Neural cell (in vitro differentiated cells): ENCODE data around the gene ADI1. TPM values are rescaled to one million over a fixed set of nuclear protein-coding genes. Genes with fewer than 3 reads are reported as not detected.

Source experiments
- H2AFZ ChIP-seq: fragments of 200-600, 300-800 bp; sonication (generic), shearing (Covaris generic); 2 replicates; pipeline ENCODE4 v1.6.0; 2014; ENCODE audit warnings: low read depth, mild to moderate bottlenecking, antibody characterized with exemption, low read length, moderate library complexity
- H3F3A ChIP-seq: fragments of 200-600 bp; shearing (Covaris generic); 2 replicates; pipeline ENCODE4 v1.6.1; 2016; ENCODE audit warnings: mild to moderate bottlenecking, moderate library complexity, mixed read lengths, antibody characterized with exemption, low read length; ENCODE audit not compliant: insufficient read depth, poor library complexity, severe bottlenecking
- H3K27ac ChIP-seq: fragments of 200-600, 300-800 bp; sonication (generic), shearing (Covaris generic); 2 replicates; pipeline ENCODE4 v1.5.1; 2014; ENCODE audit warnings: mild to moderate bottlenecking, low read length, moderate library complexity
- H3K27me3 ChIP-seq: fragments of 300-800, 200-600 bp; sonication (generic), shearing (Covaris generic); 2 replicates; pipeline ENCODE4 v1.6.0; 2014; ENCODE audit warnings: mild to moderate bottlenecking, low read depth, low read length, moderate library complexity; ENCODE audit not compliant: insufficient read depth
- H3K36me3 ChIP-seq: fragments of 300-800, 200-600 bp; sonication (generic), shearing (Covaris generic); 2 replicates; pipeline ENCODE4 v1.5.1; 2014; ENCODE audit warnings: mild to moderate bottlenecking, antibody characterized with exemption, low read length, moderate library complexity; ENCODE audit not compliant: insufficient read depth
- H3K4me2 ChIP-seq: fragments of 300-800, 200-600 bp; sonication (generic), shearing (Covaris generic); 2 replicates; pipeline ENCODE4 v1.6.0; 2014; ENCODE audit warnings: mild to moderate bottlenecking, low read length
- H3K4me3 ChIP-seq: fragments of 300-800, 200-600 bp; sonication (generic), shearing (Covaris generic); 2 replicates; pipeline ENCODE4 v1.5.1; 2014; ENCODE audit warnings: mild to moderate bottlenecking, low read length, moderate library complexity
- H3K79me2 ChIP-seq: fragments of 200-600 bp; shearing (Covaris generic); replicated peaks from 2 replicates; pipeline ENCODE4 v1.6.0; 2014; ENCODE audit warnings: mild to moderate bottlenecking, low read length, moderate library complexity; ENCODE audit not compliant: insufficient read depth
- H3K9ac ChIP-seq: fragments of 300-800, 200-600 bp; sonication (generic), shearing (Covaris generic); 2 replicates; pipeline ENCODE4 v1.6.1; 2016; ENCODE audit warnings: mild to moderate bottlenecking, low read length, mixed read lengths
- H3K9me2 ChIP-seq: fragments of 200-600 bp; shearing (Covaris generic); 2 replicates; pipeline ENCODE4 v1.6.1; 2016; ENCODE audit warnings: mild to moderate bottlenecking, low read length, mixed read lengths; ENCODE audit not compliant: insufficient read depth
- H3K9me3 ChIP-seq: fragments of 200-600, 300-800 bp; sonication (generic), shearing (Covaris generic); 2 replicates; pipeline ENCODE4 v1.6.1; 2016; ENCODE audit warnings: mild to moderate bottlenecking, mixed run types, low read length, moderate library complexity, mixed read lengths
- H4K20me1 ChIP-seq: fragments of 200-600 bp; shearing (Covaris generic); 2 replicates; pipeline ENCODE4 v1.6.1; 2016; ENCODE audit warnings: mild to moderate bottlenecking, mixed run types; ENCODE audit not compliant: insufficient read depth
- EP300 ChIP-seq: fragments of 450-650 bp; conservative IDR thresholded peaks from 2 replicates; pipeline ENCODE4 v1.6.1; 2014; ENCODE audit warnings: antibody characterized with exemption, mild to moderate bottlenecking, moderate library complexity; ENCODE audit not compliant: poor library complexity, severe bottlenecking
- EZH2 ChIP-seq: fragments of 200-600, 300-800 bp; shearing (Covaris generic), sonication (generic); IDR thresholded peaks from 2 replicates; pipeline ENCODE4 v1.6.1; 2014; ENCODE audit warnings: antibody characterized with exemption, low read length, borderline replicate concordance, mild to moderate bottlenecking; ENCODE audit not compliant: insufficient read depth, poor library complexity, severe bottlenecking
- MXI1 ChIP-seq: fragments of 450-650 bp; conservative IDR thresholded peaks from 2 replicates; pipeline ENCODE4 v1.6.1; 2014; ENCODE audit warnings: antibody characterized with exemption, mild to moderate bottlenecking; ENCODE audit not compliant: poor library complexity, severe bottlenecking
- POLR2AphosphoS5 ChIP-seq: IDR thresholded peaks from 2 replicates; pipeline ENCODE4 v1.6.1; 2012
- RAD21 ChIP-seq: fragments of 450-650 bp; conservative IDR thresholded peaks from 2 replicates; pipeline ENCODE4 v1.6.1; 2014; ENCODE audit warnings: antibody characterized with exemption, mild to moderate bottlenecking, moderate library complexity
- REST ChIP-seq: IDR thresholded peaks from 2 replicates; pipeline ENCODE4 v1.6.1; 2012; ENCODE audit warnings: borderline replicate concordance
- SMC3 ChIP-seq: fragments of 450-650 bp; conservative IDR thresholded peaks from 2 replicates; pipeline ENCODE4 v1.6.1; 2014; ENCODE audit warnings: antibody characterized with exemption, mild to moderate bottlenecking, moderate library complexity; ENCODE audit not compliant: poor library complexity
- TAF1 ChIP-seq: IDR thresholded peaks from 2 replicates; pipeline ENCODE4 v1.6.1; 2012; ENCODE audit warnings: low read depth
- polyA plus RNA-seq: library from polyadenylated mRNA; depleted of rRNA; stranded (reverse); fragments of >200 nt; gene quantifications from 2 replicates; pipeline ENCODE4 v1.2.3, GENCODE V29; 2014
- TF ChIP-seq, protein P1 (sequence below): fragments of 450-650 bp; IDR thresholded peaks from 2 replicates; pipeline ENCODE4 v1.5.1; 2014; ENCODE audit warnings: antibody characterized with exemption, mild to moderate bottlenecking, moderate library complexity; ENCODE audit not compliant: poor library complexity, severe bottlenecking

The ADI1 gene
- polyA plus RNA-seq, 1 donor from 2014 or later, result 23.9 TPM

- Histone ChIP-seq H3K9me3 (no peaks in the 10 kb centered on the region), H3K4me3 (no peak overlapping the region), H3K27me3 (no peaks in the 10 kb centered on the region), H2AFZ (no peak overlapping the region), H4K20me1 (no peaks in the 10 kb centered on the region), H3K27ac (no peak overlapping the region), H3K36me3 (no peaks in the 10 kb centered on the region), H3K79me2 (no peaks in the 10 kb centered on the region), H3K9me2 (no peaks in the 10 kb centered on the region), H3K9ac (no peak overlapping the region), H3F3A (no peaks in the 10 kb centered on the region), H3K4me2 (no peak overlapping the region)
- TF ChIP-seq MXI1 (no peak), SMC3 (no peak), REST (no peak), EP300 (no peak), POLR2AphosphoS5 (no peak), RAD21 (no peak), TAF1 (no peak), EZH2 (no peak)
- TF ChIP-seq, protein P1, sequence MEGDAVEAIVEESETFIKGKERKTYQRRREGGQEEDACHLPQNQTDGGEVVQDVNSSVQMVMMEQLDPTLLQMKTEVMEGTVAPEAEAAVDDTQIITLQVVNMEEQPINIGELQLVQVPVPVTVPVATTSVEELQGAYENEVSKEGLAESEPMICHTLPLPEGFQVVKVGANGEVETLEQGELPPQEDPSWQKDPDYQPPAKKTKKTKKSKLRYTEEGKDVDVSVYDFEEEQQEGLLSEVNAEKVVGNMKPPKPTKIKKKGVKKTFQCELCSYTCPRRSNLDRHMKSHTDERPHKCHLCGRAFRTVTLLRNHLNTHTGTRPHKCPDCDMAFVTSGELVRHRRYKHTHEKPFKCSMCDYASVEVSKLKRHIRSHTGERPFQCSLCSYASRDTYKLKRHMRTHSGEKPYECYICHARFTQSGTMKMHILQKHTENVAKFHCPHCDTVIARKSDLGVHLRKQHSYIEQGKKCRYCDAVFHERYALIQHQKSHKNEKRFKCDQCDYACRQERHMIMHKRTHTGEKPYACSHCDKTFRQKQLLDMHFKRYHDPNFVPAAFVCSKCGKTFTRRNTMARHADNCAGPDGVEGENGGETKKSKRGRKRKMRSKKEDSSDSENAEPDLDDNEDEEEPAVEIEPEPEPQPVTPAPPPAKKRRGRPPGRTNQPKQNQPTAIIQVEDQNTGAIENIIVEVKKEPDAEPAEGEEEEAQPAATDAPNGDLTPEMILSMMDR, result no peak
Measured at GRCh38 chr2:3466966-3467365, 52.4 kb downstream of the ADI1 start.

DNA sequence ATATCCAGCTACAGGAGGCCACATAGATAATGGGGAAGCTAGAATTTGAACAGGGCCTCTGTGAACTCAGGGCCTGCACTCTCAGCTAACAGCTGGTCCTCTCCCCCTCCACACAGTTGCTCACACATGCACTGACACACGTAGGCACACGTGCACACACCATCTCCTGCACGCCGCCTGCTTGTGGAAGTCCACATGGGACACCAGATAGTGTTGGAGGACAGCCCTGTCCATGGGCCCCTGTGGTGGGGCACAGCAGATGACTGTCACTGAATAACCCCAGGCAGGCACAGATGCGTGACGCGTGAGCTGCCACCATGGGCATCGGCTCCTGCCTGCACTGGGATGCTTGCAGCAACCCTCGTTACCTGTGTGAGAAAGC, 52.9 kb downstream of the ADI1 start:
- Histone ChIP-seq H4K20me1 (no peaks in the 10 kb centered on the region), H3K79me2 (no peaks in the 10 kb centered on the region), H3K36me3 (no peaks in the 10 kb centered on the region), H3K9ac (no peak overlapping the region), H3K27me3 (no peaks in the 10 kb centered on the region), H3K27ac (no peak overlapping the region), H3K4me3 (no peak overlapping the region), H3K9me3 (no peaks in the 10 kb centered on the region), H3K9me2 (no peaks in the 10 kb centered on the region), H3K4me2 (no peak overlapping the region), H2AFZ (no peak overlapping the region), H3F3A (no peaks in the 10 kb centered on the region)
- TF ChIP-seq POLR2AphosphoS5, result no peak
- TF ChIP-seq RAD21, result no peak
- no peak for TF ChIP-seq TAF1
- no peak for TF ChIP-seq MXI1
- TF ChIP-seq REST, result no peak
- TF ChIP-seq, protein P1, result no peak
- TF ChIP-seq SMC3, result no peak
